ENCODE results near the gene BBS9.
"Not testable (repeated sequence)": the region's sequence is repeated elsewhere in the genome, so short reads cannot be mapped to it uniquely, and the experiment has no call there.

BBS9 gene

GRCh38 chr7:33300131-33300530 is 170.8 kb downstream of the BBS9 start:
- Histone ChIP-seq H3K4me1 (no peaks in the 10 kb centered on the region), H3K36me3 (no peaks in the 10 kb centered on the region), H3K4me3 (ENCODE audit: low read depth, low read length) (no peak overlapping the region), H3K9me3 (no peaks in the 10 kb centered on the region), H3K27me3 (no peaks in the 10 kb centered on the region)
- no peak for TF ChIP-seq CTCF (IDR thresholded peaks at IDR 0.05; ENCODE audit: low read depth, low read length)
- DNase-seq, result no peak

GRCh38 chr7:33300742-33301141 is 171.4 kb downstream of the BBS9 start:
- DNase-seq, result no peak
- TF ChIP-seq CTCF (IDR thresholded peaks at IDR 0.05; ENCODE audit: low read depth, low read length), result no peak
- no peaks in the 10 kb centered on the region for H3K9me3 ChIP-seq

GRCh38 chr7:33303978-33304557 is 174.7 kb downstream of the BBS9 start:
- not testable (repeated sequence) for DNase-seq; H3K27me3 ChIP-seq; H3K4me3 ChIP-seq (ENCODE audit: low read depth, low read length); H3K9me3 ChIP-seq; H3K4me1 ChIP-seq; H3K36me3 ChIP-seq

More at GRCh38 chr7:33300742-33301141, 171.4 kb downstream of the BBS9 start:
- Histone ChIP-seq H3K4me1 (no peaks in the 10 kb centered on the region), H3K36me3 (no peaks in the 10 kb centered on the region), H3K4me3 (ENCODE audit: low read depth, low read length) (no peak overlapping the region), H3K27me3 (no peaks in the 10 kb centered on the region)

- H3K4me1 ChIP-seq, result no peaks in the 10 kb centered on the region
- no peak overlapping the region for H3K4me3 ChIP-seq (ENCODE audit: low read depth, low read length)
- TF ChIP-seq CTCF (IDR thresholded peaks at IDR 0.05; ENCODE audit: low read depth, low read length), result no peak
- no peaks in the 10 kb centered on the region for H3K9me3 ChIP-seq
- H3K36me3 ChIP-seq, result no peaks in the 10 kb centered on the region
- H3K27me3 ChIP-seq, result no peaks in the 10 kb centered on the region
- no peak for DNase-seq
These were observed 177.8 kb downstream of the BBS9 start for GRCh38 chr7:33307205-33307604.

- Histone ChIP-seq H3K4me3 (ENCODE audit: low read depth, low read length) (no peak overlapping the region), H3K36me3 (no peaks in the 10 kb centered on the region), H3K27me3 (no peaks in the 10 kb centered on the region), H3K9me3 (no peaks in the 10 kb centered on the region), H3K4me1 (no peaks in the 10 kb centered on the region)
- TF ChIP-seq CTCF (IDR thresholded peaks at IDR 0.05; ENCODE audit: low read depth, low read length), result no peak
- no peak for DNase-seq
These were observed 181.2 kb downstream of the BBS9 start for GRCh38 chr7:33310546-33310945.

GRCh38 chr7:33325754-33326484 is 196.6 kb downstream of the BBS9 start:
- Histone ChIP-seq H3K4me3 (ENCODE audit: low read depth, low read length) (no peak overlapping the region), H3K4me1 (no peaks in the 10 kb centered on the region), H3K9me3 (no peaks in the 10 kb centered on the region), H3K36me3 (no peaks in the 10 kb centered on the region), H3K27me3 (peaks cover 3% of the 10 kb centered on the region; the same call in 1 of the 2 replicates)
- no peak for TF ChIP-seq CTCF (IDR thresholded peaks at IDR 0.05; ENCODE audit: low read depth, low read length)
- DNase-seq, result no peak

Data from BE2C (cell line).